Measurements from ENCODE around the gene HOPX.

DNA sequence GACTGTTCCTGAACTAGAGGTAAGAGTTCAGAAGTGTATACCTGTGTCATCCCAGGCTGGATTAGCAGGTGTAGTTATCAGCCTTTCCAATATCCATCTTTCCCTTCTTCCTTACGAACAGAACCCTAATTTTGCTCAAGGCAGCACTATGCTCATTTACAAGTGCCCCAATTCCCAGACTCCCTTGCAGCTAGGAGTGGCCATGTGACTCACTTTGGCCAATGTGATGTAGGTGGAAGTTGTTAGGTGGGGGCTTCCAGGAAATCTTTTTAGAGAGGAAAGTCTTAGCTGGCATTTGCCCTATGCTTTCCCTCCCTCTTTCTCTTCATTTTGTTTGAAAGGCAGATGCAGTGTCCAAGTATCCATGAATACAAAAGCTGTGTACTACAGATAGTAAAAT is 34.8 kb downstream of the HOPX start:
- TF ChIP-seq EP300 (IDR thresholded peaks at IDR 0.05) (no peak), POLR2AphosphoS5 (IDR thresholded peaks at IDR 0.05) (no peak)
- TF ChIP-seq, protein P1, sequence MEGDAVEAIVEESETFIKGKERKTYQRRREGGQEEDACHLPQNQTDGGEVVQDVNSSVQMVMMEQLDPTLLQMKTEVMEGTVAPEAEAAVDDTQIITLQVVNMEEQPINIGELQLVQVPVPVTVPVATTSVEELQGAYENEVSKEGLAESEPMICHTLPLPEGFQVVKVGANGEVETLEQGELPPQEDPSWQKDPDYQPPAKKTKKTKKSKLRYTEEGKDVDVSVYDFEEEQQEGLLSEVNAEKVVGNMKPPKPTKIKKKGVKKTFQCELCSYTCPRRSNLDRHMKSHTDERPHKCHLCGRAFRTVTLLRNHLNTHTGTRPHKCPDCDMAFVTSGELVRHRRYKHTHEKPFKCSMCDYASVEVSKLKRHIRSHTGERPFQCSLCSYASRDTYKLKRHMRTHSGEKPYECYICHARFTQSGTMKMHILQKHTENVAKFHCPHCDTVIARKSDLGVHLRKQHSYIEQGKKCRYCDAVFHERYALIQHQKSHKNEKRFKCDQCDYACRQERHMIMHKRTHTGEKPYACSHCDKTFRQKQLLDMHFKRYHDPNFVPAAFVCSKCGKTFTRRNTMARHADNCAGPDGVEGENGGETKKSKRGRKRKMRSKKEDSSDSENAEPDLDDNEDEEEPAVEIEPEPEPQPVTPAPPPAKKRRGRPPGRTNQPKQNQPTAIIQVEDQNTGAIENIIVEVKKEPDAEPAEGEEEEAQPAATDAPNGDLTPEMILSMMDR (IDR thresholded peaks at IDR 0.05): no peak

All from stomach (tissue), 4 donors.